Osteoblast (primary cell): ENCODE data around the gene RBP5. TPM values are rescaled to one million over a fixed set of nuclear protein-coding genes. Genes with fewer than 3 reads are reported as not detected.

Experiments used
- DNase-seq: peaks from one replicate; pipeline ENCODE4 v3.0.0; 2011; ENCODE audit warnings: low spot score, mixed read lengths; ENCODE audit not compliant: insufficient read length; ENCODE audit errors: missing footprints
- H2AFZ ChIP-seq: 2 replicates; pipeline ENCODE4 v1.6.0; 2011; ENCODE audit warnings: mild to moderate bottlenecking, low read length
- H3K27ac ChIP-seq: 2 replicates; pipeline ENCODE4 v1.5.1; 2011; ENCODE audit warnings: mild to moderate bottlenecking, low read depth, low read length, moderate library complexity
- H3K27me3 ChIP-seq: 2 replicates; pipeline ENCODE4 v1.6.0; 2012; ENCODE audit warnings: mild to moderate bottlenecking, control low read depth, inconsistent platforms, low read length, moderate library complexity; ENCODE audit not compliant: insufficient read depth
- H3K36me3 ChIP-seq: 2 replicates; pipeline ENCODE4 v1.5.1; 2011; ENCODE audit warnings: mild to moderate bottlenecking, low read length, control low read depth, moderate library complexity; ENCODE audit not compliant: insufficient read depth
- H3K4me1 ChIP-seq: 2 replicates; pipeline ENCODE4 v1.5.1; 2011; ENCODE audit warnings: mild to moderate bottlenecking, low read length, control low read depth, moderate library complexity; ENCODE audit not compliant: insufficient read depth
- H3K4me2 ChIP-seq: 2 replicates; pipeline ENCODE4 v1.6.0; 2011; ENCODE audit warnings: mild to moderate bottlenecking, low read length; ENCODE audit not compliant: insufficient read depth
- H3K4me3 ChIP-seq: fragments of 200-600 bp; sonication (generic); 3 replicates; pipeline ENCODE4 v1.5.1; 2012; ENCODE audit warnings: mild to moderate bottlenecking, low read length, inconsistent platforms; ENCODE audit not compliant: insufficient read depth
- H3K79me2 ChIP-seq: 2 replicates; pipeline ENCODE4 v1.6.0; 2012; ENCODE audit warnings: mild to moderate bottlenecking, low read length, control low read depth, inconsistent platforms; ENCODE audit not compliant: insufficient read depth
- H3K9me3 ChIP-seq: 2 replicates; pipeline ENCODE4 v1.5.1; 2011; ENCODE audit warnings: low read depth, low read length, control low read depth
- H4K20me1 ChIP-seq: 2 replicates; pipeline ENCODE4 v1.6.0; 2012; ENCODE audit warnings: mild to moderate bottlenecking, low read length, control low read depth; ENCODE audit not compliant: insufficient read depth
- total RNA-seq: library from RNA; depleted of rRNA; stranded (reverse); fragments of >200 nt; gene quantifications from 2 replicates; pipeline ENCODE4 v1.2.3, GENCODE V29; 2012
- TF ChIP-seq, protein P1 (sequence below): IDR thresholded peaks from 2 replicates; pipeline ENCODE4 v1.5.1; 2011; ENCODE audit warnings: mild to moderate bottlenecking, low read depth, low read length, moderate library complexity; ENCODE audit errors: extremely low read depth

The RBP5 gene
- total RNA-seq, 1 donor = not detected

GRCh38 chr12:7139200-7139599, 10.5 kb upstream of the RBP5 start:
- Histone ChIP-seq H3K79me2 (no peaks in the 10 kb centered on the region), H3K4me2 (no peak overlapping the region), H2AFZ (no peak overlapping the region), H4K20me1 (no peaks in the 10 kb centered on the region), H3K4me1 (peaks cover under 1% of the 10 kb centered on the region), H3K36me3 (peaks cover 6% of the 10 kb centered on the region), H3K9me3 (no peaks in the 10 kb centered on the region), H3K27me3 (no peaks in the 10 kb centered on the region), H3K27ac (no peak overlapping the region), H3K4me3 (no peak overlapping the region)
- no peak for DNase-seq
- TF ChIP-seq, protein P1, sequence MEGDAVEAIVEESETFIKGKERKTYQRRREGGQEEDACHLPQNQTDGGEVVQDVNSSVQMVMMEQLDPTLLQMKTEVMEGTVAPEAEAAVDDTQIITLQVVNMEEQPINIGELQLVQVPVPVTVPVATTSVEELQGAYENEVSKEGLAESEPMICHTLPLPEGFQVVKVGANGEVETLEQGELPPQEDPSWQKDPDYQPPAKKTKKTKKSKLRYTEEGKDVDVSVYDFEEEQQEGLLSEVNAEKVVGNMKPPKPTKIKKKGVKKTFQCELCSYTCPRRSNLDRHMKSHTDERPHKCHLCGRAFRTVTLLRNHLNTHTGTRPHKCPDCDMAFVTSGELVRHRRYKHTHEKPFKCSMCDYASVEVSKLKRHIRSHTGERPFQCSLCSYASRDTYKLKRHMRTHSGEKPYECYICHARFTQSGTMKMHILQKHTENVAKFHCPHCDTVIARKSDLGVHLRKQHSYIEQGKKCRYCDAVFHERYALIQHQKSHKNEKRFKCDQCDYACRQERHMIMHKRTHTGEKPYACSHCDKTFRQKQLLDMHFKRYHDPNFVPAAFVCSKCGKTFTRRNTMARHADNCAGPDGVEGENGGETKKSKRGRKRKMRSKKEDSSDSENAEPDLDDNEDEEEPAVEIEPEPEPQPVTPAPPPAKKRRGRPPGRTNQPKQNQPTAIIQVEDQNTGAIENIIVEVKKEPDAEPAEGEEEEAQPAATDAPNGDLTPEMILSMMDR = no peak

DNA sequence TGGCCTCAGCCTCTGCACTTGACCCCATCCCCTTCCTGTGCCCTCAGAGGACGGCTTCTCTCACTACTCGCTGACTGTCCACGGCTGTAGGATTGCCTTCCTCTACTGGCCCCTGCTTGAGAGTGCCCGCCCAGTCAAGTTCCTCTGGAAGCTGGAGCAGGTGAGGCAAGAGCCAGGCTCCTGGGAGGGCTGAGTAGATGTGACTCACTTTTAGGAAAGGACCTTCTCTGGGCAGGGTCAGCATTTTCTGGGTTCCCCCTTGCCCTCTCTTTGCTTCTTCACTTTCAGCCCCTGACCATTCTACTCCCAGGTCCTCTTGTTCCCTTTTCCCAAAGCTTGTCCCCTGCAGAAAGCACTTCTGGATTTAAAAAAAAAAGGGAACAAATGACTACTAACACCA, 9.2 kb upstream of the RBP5 start:
- H3K27ac ChIP-seq = no peak overlapping the region
- no peaks in the 10 kb centered on the region for H3K4me1 ChIP-seq

GRCh38 chr12:7136676-7137075, 8.0 kb upstream of the RBP5 start:
- H3K27ac ChIP-seq = no peak overlapping the region
- H4K20me1 ChIP-seq = no peaks in the 10 kb centered on the region
- peaks cover 12% of the 10 kb centered on the region for H3K36me3 ChIP-seq
- no peaks in the 10 kb centered on the region for H3K79me2 ChIP-seq
- TF ChIP-seq, protein P1 = no peak
- no peak overlapping the region for H3K4me2 ChIP-seq
- H3K4me1 ChIP-seq = no peaks in the 10 kb centered on the region
- no peaks in the 10 kb centered on the region for H3K9me3 ChIP-seq
- H2AFZ ChIP-seq = no peak overlapping the region
- no peak for DNase-seq
- no peaks in the 10 kb centered on the region for H3K27me3 ChIP-seq
- no peak overlapping the region for H3K4me3 ChIP-seq

More for the DNA sequence above, 9.2 kb upstream of the RBP5 start:
- Histone ChIP-seq H3K79me2 (no peaks in the 10 kb centered on the region), H3K4me3 (no peak overlapping the region), H3K4me2 (no peak overlapping the region), H3K9me3 (no peaks in the 10 kb centered on the region), H4K20me1 (no peaks in the 10 kb centered on the region), H3K36me3 (peaks cover 12% of the 10 kb centered on the region), H3K27me3 (no peaks in the 10 kb centered on the region), H2AFZ (no peak overlapping the region)
- DNase-seq = no peak
- TF ChIP-seq, protein P1 = no peak

DNA sequence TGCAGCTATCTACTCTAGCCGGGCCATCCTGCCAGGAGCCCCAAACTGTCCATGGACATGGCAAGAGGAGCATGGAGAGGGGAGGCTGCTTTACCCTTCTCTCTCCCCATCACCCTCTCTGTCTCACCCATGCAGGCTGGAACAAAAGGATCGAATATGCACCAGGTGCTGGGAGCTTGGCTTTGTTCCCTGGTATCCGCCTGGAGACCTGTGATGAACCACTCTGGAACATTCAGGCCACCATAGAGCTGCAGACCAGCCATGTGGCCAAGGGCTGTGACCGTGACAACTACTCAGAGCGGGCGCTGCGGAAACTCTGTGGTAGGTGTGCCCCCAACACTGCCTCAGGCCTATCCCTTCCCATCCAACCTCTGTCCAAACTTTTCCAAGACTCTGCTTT, 7.4 kb upstream of the RBP5 start:
- TF ChIP-seq, protein P1 = no peak

More for the DNA sequence above, 7.4 kb upstream of the RBP5 start:
- Histone ChIP-seq H3K27ac (no peak overlapping the region), H3K27me3 (peaks cover 2% of the 10 kb centered on the region), H3K79me2 (no peaks in the 10 kb centered on the region), H3K4me3 (no peak overlapping the region), H3K9me3 (no peaks in the 10 kb centered on the region), H4K20me1 (no peaks in the 10 kb centered on the region), H2AFZ (no peak overlapping the region), H3K4me1 (peaks cover 4% of the 10 kb centered on the region), H3K36me3 (peaks cover 12% of the 10 kb centered on the region), H3K4me2 (no peak overlapping the region)
- no peak for DNase-seq
